ENCODE results near the gene UBALD2. TPM values are rescaled to one million over a fixed set of nuclear protein-coding genes. Genes with fewer than 3 reads are reported as not detected.

UBALD2 gene
- polyA plus RNA-seq, 1 of the 3 experiments (the other 2 are of a cell fraction) = 27.0 TPM

GRCh38 chr17:76318586-76318985, 53.4 kb downstream of the UBALD2 start:
- H3K9ac ChIP-seq = no peak overlapping the region
- H2AFZ ChIP-seq (ENCODE audit: low read depth) = no peak overlapping the region
- no peak overlapping the region for H3K27ac ChIP-seq (ENCODE audit: low read depth in 2 of 2, low read length in 1 of 2)
- peaks cover 0 to 7% of the 10 kb centered on the region in 2 experiments; a peak in 1 of 4 replicates for H3K4me1 ChIP-seq (ENCODE audit: control insufficient read depth in 1 of 2, insufficient read depth in 2 of 2, low read depth in 1 of 2, low read length in 1 of 2)
- H3K4me2 ChIP-seq = no peak overlapping the region
- ChIA-PET CTCF (interaction anchor here (1.2 to 1.8 kb wide), 4 partner anchors 8 to 95 kb away, joined by 3 to 6 read pairs (median 4); partner anchors contain the start of gene QRICH2), POLR2A (no interaction called here)
- H3K9me2 ChIP-seq = no peaks in the 10 kb centered on the region
- no peaks in the 10 kb centered on the region for H3K27me3 ChIP-seq (ENCODE audit: insufficient read depth)
- H3K36me3 ChIP-seq (replicated peaks in 1 of 2; ENCODE audit: control insufficient read depth in 1 of 2, insufficient read depth in 2 of 2, low read length in 1 of 2) = peaks cover 18 to 42% of the 10 kb centered on the region in 2 experiments
- TF ChIP-seq USF1 (IDR thresholded peaks at IDR 0.05; ENCODE audit: borderline replicate concordance, low read depth) = no peak
- H3K4me3 ChIP-seq (ENCODE audit: low read depth in 2 of 2, low read length in 1 of 2) = no peak overlapping the region
- DNase-seq = no peak
- no peaks in the 10 kb centered on the region for H3K9me3 ChIP-seq
- WGBS (ENCODE audit: low lambda C conversion rate) = 97% methylated on average over 3 of the region's 3 CpGs
- H3F3A ChIP-seq (replicated peaks; ENCODE audit: insufficient read depth) = peaks cover 10% of the 10 kb centered on the region
- peaks cover 8% of the 10 kb centered on the region; the same call in 1 of the 2 replicates for H4K20me1 ChIP-seq (ENCODE audit: insufficient read depth)
- H3K79me2 ChIP-seq (ENCODE audit: insufficient read depth) = 0 out of 2 replicates have a peak, but pooled peaks cover 2% of the 10 kb centered on the region

Small RNA genes lying within 50 kb of the gene (small RNA-seq; reads per million reads assigned to genes)
- gene RF00019 = 0 reads per million in 7 experiments

Other genes with a start within 250 kb of the UBALD2 start
- gene EVPL, start 238.0 kb upstream of the UBALD2 start, polyA plus RNA-seq (2012; rRNA removed) = 0.15 and 0.23 TPM in 2 replicates
- 76.8 and 81.4 TPM in 2 replicates for gene SRP68, start 192.8 kb upstream of the UBALD2 start, polyA plus RNA-seq (2012; rRNA removed)
- gene GALR2, start 190.6 kb upstream of the UBALD2 start, polyA plus RNA-seq (2012; rRNA removed) = 0.05 and 0.08 TPM in 2 replicates
- 0.03 TPM in 1 of 2 replicates, not detected in the other for gene ZACN, start 186.2 kb upstream of the UBALD2 start, polyA plus RNA-seq (2012; rRNA removed)
- gene EXOC7, start 161.6 kb upstream of the UBALD2 start, polyA plus RNA-seq (2012; rRNA removed) = 129 and 167 TPM in 2 replicates
- not detected in 2 replicates for gene FOXJ1, start 124.1 kb upstream of the UBALD2 start, polyA plus RNA-seq (2012; rRNA removed)
- 5.2 TPM in 2 replicates for gene RNF157, start 24.9 kb upstream of the UBALD2 start, polyA plus RNA-seq (2012; rRNA removed)
- gene QRICH2, start 42.9 kb downstream of the UBALD2 start, polyA plus RNA-seq (2012; rRNA removed) = 6.2 and 7.6 TPM in 2 replicates
- 118 and 125 TPM in 2 replicates for gene PRPSAP1, start 88.6 kb downstream of the UBALD2 start, polyA plus RNA-seq (2012; rRNA removed)
- 7.7 and 12.3 TPM in 2 replicates for gene SPHK1, start 119.3 kb downstream of the UBALD2 start, polyA plus RNA-seq (2012; rRNA removed)
- 20.0 and 25.4 TPM in 2 replicates for gene UBE2O, start 187.8 kb downstream of the UBALD2 start, polyA plus RNA-seq (2012; rRNA removed)
- 0.26 TPM in 1 of 2 replicates, not detected in the other for gene AANAT, start 202.3 kb downstream of the UBALD2 start, polyA plus RNA-seq (2012; rRNA removed)
- 14.0 and 16.1 TPM in 2 replicates for gene RHBDF2, start 236.1 kb downstream of the UBALD2 start, polyA plus RNA-seq (2012; rRNA removed)